ENCODE measurements around the gene C11orf58.

The C11orf58 gene

GRCh38 chr11:16713594-16713993 is 24.9 kb upstream of the C11orf58 start:
- TF ChIP-seq POLR2AphosphoS5 (IDR thresholded peaks at IDR 0.05; ENCODE audit: low read depth) = no peak
- no peak for TF ChIP-seq REST (IDR thresholded peaks at IDR 0.05; ENCODE audit: insufficient replicate concordance, low read depth)
- TF ChIP-seq GABPA (IDR thresholded peaks at IDR 0.05; ENCODE audit: low read depth) = no peak
- TF ChIP-seq SPI1 (IDR thresholded peaks at IDR 0.05; ENCODE audit: borderline replicate concordance, low read depth) = no peak
- no peak for TF ChIP-seq CTCF (IDR thresholded peaks at IDR 0.05; ENCODE audit: insufficient read depth, low read length)
- Histone ChIP-seq H3K27me3 (ENCODE audit: insufficient read depth, poor library complexity, severe bottlenecking) (no peaks in the 10 kb centered on the region), H3K4me3 (replicated peaks; ENCODE audit: insufficient read depth, low read length) (no peak overlapping the region), H3K27ac (replicated peaks) (no peak overlapping the region)
- no peak for DNase-seq (ENCODE audit: low read depth in 1 of 2, low spot score in 1 of 2)

GRCh38 chr11:16722581-16723344 is 15.7 kb upstream of the C11orf58 start:
- DNase-seq (ENCODE audit: low read depth in 1 of 2, low spot score in 1 of 2) = no peak
- TF ChIP-seq GABPA (IDR thresholded peaks at IDR 0.05; ENCODE audit: low read depth) (no peak), CTCF (IDR thresholded peaks at IDR 0.05; ENCODE audit: insufficient read depth, low read length) (no peak)
- Histone ChIP-seq H3K27ac (replicated peaks) (no peak overlapping the region), H3K4me3 (replicated peaks; ENCODE audit: insufficient read depth, low read length) (no peak overlapping the region), H3K27me3 (ENCODE audit: insufficient read depth, poor library complexity, severe bottlenecking) (no peaks in the 10 kb centered on the region)

- no peak overlapping the region for H3K27ac ChIP-seq (replicated peaks)
- DNase-seq (ENCODE audit: low read depth in 1 of 2, low spot score in 1 of 2) = no peak
- H3K4me3 ChIP-seq (replicated peaks; ENCODE audit: insufficient read depth, low read length) = no peak overlapping the region
- no peaks in the 10 kb centered on the region for H3K27me3 ChIP-seq (ENCODE audit: insufficient read depth, poor library complexity, severe bottlenecking)
- no peak for TF ChIP-seq REST (IDR thresholded peaks at IDR 0.05; ENCODE audit: insufficient replicate concordance, low read depth)
- no peak for TF ChIP-seq GABPA (IDR thresholded peaks at IDR 0.05; ENCODE audit: low read depth)
- no peak for TF ChIP-seq POLR2AphosphoS5 (IDR thresholded peaks at IDR 0.05; ENCODE audit: low read depth)
- no peak for TF ChIP-seq CTCF (IDR thresholded peaks at IDR 0.05; ENCODE audit: insufficient read depth, low read length)
- no peak for TF ChIP-seq SPI1 (IDR thresholded peaks at IDR 0.05; ENCODE audit: borderline replicate concordance, low read depth)
Measured at GRCh38 chr11:16727806-16728205, 10.6 kb upstream of the C11orf58 start.

- Histone ChIP-seq H3K27ac (replicated peaks) (peak overlapping the region; percentile 96), H3K4me3 (replicated peaks; ENCODE audit: insufficient read depth, low read length) (peak overlapping the region; percentile 79), H3K27me3 (ENCODE audit: insufficient read depth, poor library complexity, severe bottlenecking) (no peaks in the 10 kb centered on the region)
- TF ChIP-seq GABPA (IDR thresholded peaks at IDR 0.05; ENCODE audit: low read depth) (no peak), SPI1 (IDR thresholded peaks at IDR 0.05; ENCODE audit: borderline replicate concordance, low read depth) (no peak), REST (IDR thresholded peaks at IDR 0.05; ENCODE audit: insufficient replicate concordance, low read depth) (no peak), CTCF (IDR thresholded peaks at IDR 0.05; ENCODE audit: insufficient read depth, low read length) (no peak), POLR2AphosphoS5 (IDR thresholded peaks at IDR 0.05; ENCODE audit: low read depth) (no peak)
- no peak for DNase-seq (ENCODE audit: low read depth in 1 of 2, low spot score in 1 of 2)
Measured at GRCh38 chr11:16737818-16738192, 642 bp upstream of the C11orf58 start.
